ENCODE data around the gene MYLK4.
"Not testable (repeated sequence)": the region's sequence is repeated elsewhere in the genome, so short reads cannot be mapped to it uniquely, and the experiment has no call there.

Gene MYLK4

GRCh38 chr6:2763876-2764540 lies 13.3 kb upstream of the MYLK4 start:
- Histone ChIP-seq H3K27me3 (ENCODE audit: control insufficient read depth in 1 of 2, insufficient read depth in 2 of 2, low read length in 2 of 2) (no peaks in the 10 kb centered on the region), H3K4me3 (ENCODE audit: low read depth in 1 of 2, low read length in 2 of 2) (peak overlapping the region; percentile 16 to 58), H3K27ac (ENCODE audit: low read depth, low read length) (peak overlapping the region; percentile 74), H3K9me3 (ENCODE audit: low read length) (no peaks in the 10 kb centered on the region), H3K9ac (ENCODE audit: low read length) (peak overlapping the region; percentile 64), H3K36me3 (ENCODE audit: insufficient read depth, low read length) (no peaks in the 10 kb centered on the region), H3K4me1 (ENCODE audit: insufficient read depth, low read length) (peaks cover 20% of the 10 kb centered on the region)

GRCh38 chr6:2763345-2763841 lies 12.7 kb upstream of the MYLK4 start:
- H3K9me3 ChIP-seq (ENCODE audit: low read length), result no peaks in the 10 kb centered on the region
- H3K27ac ChIP-seq (ENCODE audit: low read depth, low read length), result no peak overlapping the region
- H3K36me3 ChIP-seq (ENCODE audit: insufficient read depth, low read length), result no peaks in the 10 kb centered on the region
- no peak overlapping the region for H3K4me3 ChIP-seq (ENCODE audit: low read depth in 1 of 2, low read length in 2 of 2)
- peaks cover 14% of the 10 kb centered on the region for H3K4me1 ChIP-seq (ENCODE audit: insufficient read depth, low read length)
- H3K9ac ChIP-seq (ENCODE audit: low read length), result no peak overlapping the region
- no peaks in the 10 kb centered on the region for H3K27me3 ChIP-seq (ENCODE audit: control insufficient read depth in 1 of 2, insufficient read depth in 2 of 2, low read length in 2 of 2)

GRCh38 chr6:2762868-2763267 lies 12.1 kb upstream of the MYLK4 start:
- not testable (repeated sequence) for H3K4me1 ChIP-seq (ENCODE audit: insufficient read depth, low read length); H3K9ac ChIP-seq (ENCODE audit: low read length); H3K27me3 ChIP-seq (ENCODE audit: control insufficient read depth in 1 of 2, insufficient read depth in 2 of 2, low read length in 2 of 2); H3K4me3 ChIP-seq (ENCODE audit: low read depth in 1 of 2, low read length in 2 of 2); H3K36me3 ChIP-seq (ENCODE audit: insufficient read depth, low read length); H3K9me3 ChIP-seq (ENCODE audit: low read length); H3K27ac ChIP-seq (ENCODE audit: low read depth, low read length)

GRCh38 chr6:2760882-2761842 lies 10.4 kb upstream of the MYLK4 start:
- Histone ChIP-seq H3K27me3 (ENCODE audit: control insufficient read depth in 1 of 2, insufficient read depth in 2 of 2, low read length in 2 of 2) (no peaks in the 10 kb centered on the region), H3K4me3 (ENCODE audit: low read depth in 1 of 2, low read length in 2 of 2) (no peak overlapping the region), H3K36me3 (ENCODE audit: insufficient read depth, low read length) (no peaks in the 10 kb centered on the region), H3K9me3 (ENCODE audit: low read length) (no peaks in the 10 kb centered on the region), H3K4me1 (ENCODE audit: insufficient read depth, low read length) (no peaks in the 10 kb centered on the region), H3K9ac (ENCODE audit: low read length) (no peak overlapping the region), H3K27ac (ENCODE audit: low read depth, low read length) (no peak overlapping the region)

GRCh38 chr6:2758980-2759379 lies 8.3 kb upstream of the MYLK4 start:
- Histone ChIP-seq H3K27ac (ENCODE audit: low read depth, low read length) (no peak overlapping the region), H3K9ac (ENCODE audit: low read length) (no peak overlapping the region), H3K27me3 (ENCODE audit: control insufficient read depth in 1 of 2, insufficient read depth in 2 of 2, low read length in 2 of 2) (no peaks in the 10 kb centered on the region), H3K36me3 (ENCODE audit: insufficient read depth, low read length) (no peaks in the 10 kb centered on the region), H3K4me1 (ENCODE audit: insufficient read depth, low read length) (no peaks in the 10 kb centered on the region), H3K4me3 (ENCODE audit: low read depth in 1 of 2, low read length in 2 of 2) (no peak overlapping the region), H3K9me3 (ENCODE audit: low read length) (no peaks in the 10 kb centered on the region)

GRCh38 chr6:2756687-2757224 lies 6.0 kb upstream of the MYLK4 start:
- Histone ChIP-seq H3K27ac (ENCODE audit: low read depth, low read length) (no peak overlapping the region), H3K4me1 (ENCODE audit: insufficient read depth, low read length) (no peaks in the 10 kb centered on the region), H3K4me3 (ENCODE audit: low read depth in 1 of 2, low read length in 2 of 2) (no peak overlapping the region), H3K9me3 (ENCODE audit: low read length) (no peaks in the 10 kb centered on the region), H3K36me3 (ENCODE audit: insufficient read depth, low read length) (no peaks in the 10 kb centered on the region), H3K27me3 (ENCODE audit: control insufficient read depth in 1 of 2, insufficient read depth in 2 of 2, low read length in 2 of 2) (no peaks in the 10 kb centered on the region), H3K9ac (ENCODE audit: low read length) (no peak overlapping the region)

DNA sequence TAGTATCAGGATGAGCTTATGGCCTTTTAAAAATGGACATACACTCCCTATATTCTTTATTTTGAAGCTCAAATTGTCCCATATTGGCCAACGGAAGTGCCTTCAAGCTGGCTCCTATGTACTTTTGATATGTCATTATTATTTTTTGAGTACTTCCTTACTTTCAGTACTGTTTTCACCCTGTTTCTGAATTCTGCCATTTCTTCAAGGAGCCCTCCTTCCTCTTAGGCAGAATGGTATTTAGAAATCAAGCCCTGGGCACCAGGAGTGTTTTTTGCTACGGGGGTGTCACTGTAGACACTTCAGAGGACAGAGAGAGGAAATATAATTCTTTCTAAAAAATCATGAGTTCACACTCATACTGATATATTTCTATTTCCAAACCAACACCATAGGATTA lies 5.5 kb upstream of the MYLK4 start:
- Histone ChIP-seq H3K9ac (ENCODE audit: low read length) (no peak overlapping the region), H3K36me3 (ENCODE audit: insufficient read depth, low read length) (no peaks in the 10 kb centered on the region), H3K9me3 (ENCODE audit: low read length) (no peaks in the 10 kb centered on the region), H3K27me3 (ENCODE audit: control insufficient read depth in 1 of 2, insufficient read depth in 2 of 2, low read length in 2 of 2) (no peaks in the 10 kb centered on the region), H3K4me1 (ENCODE audit: insufficient read depth, low read length) (no peaks in the 10 kb centered on the region), H3K27ac (ENCODE audit: low read depth, low read length) (no peak overlapping the region), H3K4me3 (ENCODE audit: low read depth in 1 of 2, low read length in 2 of 2) (no peak overlapping the region)

DNA sequence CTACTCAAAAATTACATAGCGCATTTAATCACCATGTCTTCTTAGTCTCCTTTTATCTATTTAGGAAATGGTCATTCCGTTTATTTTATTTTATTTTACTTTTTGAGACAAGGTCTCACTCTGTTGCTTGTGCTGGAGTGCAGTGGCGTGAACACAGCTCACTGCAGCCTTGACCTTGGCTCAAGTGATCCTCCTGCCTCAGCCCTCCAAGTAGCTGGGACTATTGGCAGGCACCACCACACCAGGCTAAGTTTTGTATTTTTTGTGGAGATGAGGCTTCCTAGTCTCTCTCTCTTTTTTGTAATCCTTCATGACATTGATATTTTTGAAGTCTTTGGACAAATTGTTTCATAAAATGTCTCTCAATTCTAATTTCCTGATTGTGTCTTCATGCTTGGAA lies 4.7 kb upstream of the MYLK4 start:
- H3K4me3 ChIP-seq (ENCODE audit: low read depth in 1 of 2, low read length in 2 of 2), result no peak overlapping the region
- H3K4me1 ChIP-seq (ENCODE audit: insufficient read depth, low read length), result no peaks in the 10 kb centered on the region
- no peaks in the 10 kb centered on the region for H3K27me3 ChIP-seq (ENCODE audit: control insufficient read depth in 1 of 2, insufficient read depth in 2 of 2, low read length in 2 of 2)
- no peaks in the 10 kb centered on the region for H3K9me3 ChIP-seq (ENCODE audit: low read length)
- no peak overlapping the region for H3K27ac ChIP-seq (ENCODE audit: low read depth, low read length)
- no peaks in the 10 kb centered on the region for H3K36me3 ChIP-seq (ENCODE audit: insufficient read depth, low read length)
- H3K9ac ChIP-seq (ENCODE audit: low read length), result no peak overlapping the region

DNA sequence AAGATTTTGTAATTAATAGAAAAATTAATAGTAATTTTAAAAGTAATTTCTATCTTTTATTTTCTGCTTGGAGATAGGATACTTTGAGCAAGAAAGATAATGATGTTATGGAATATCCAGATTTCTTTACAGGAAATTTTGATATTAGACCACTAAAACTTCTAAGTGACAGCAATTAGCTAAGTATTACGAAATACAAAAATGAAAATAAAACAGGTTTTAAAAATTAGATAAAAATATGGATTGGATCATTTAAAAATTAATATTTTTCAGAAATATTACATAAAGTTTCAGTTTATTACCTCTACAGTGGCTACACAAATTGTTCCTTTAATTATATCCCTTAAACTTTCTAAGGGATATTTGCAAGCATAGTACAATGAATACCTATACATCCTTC lies 4.2 kb upstream of the MYLK4 start:
- Histone ChIP-seq H3K27ac (ENCODE audit: low read depth, low read length) (no peak overlapping the region), H3K27me3 (ENCODE audit: control insufficient read depth in 1 of 2, insufficient read depth in 2 of 2, low read length in 2 of 2) (no peaks in the 10 kb centered on the region), H3K36me3 (ENCODE audit: insufficient read depth, low read length) (no peaks in the 10 kb centered on the region), H3K9ac (ENCODE audit: low read length) (no peak overlapping the region), H3K9me3 (ENCODE audit: low read length) (no peaks in the 10 kb centered on the region), H3K4me1 (ENCODE audit: insufficient read depth, low read length) (no peaks in the 10 kb centered on the region), H3K4me3 (ENCODE audit: low read depth in 1 of 2, low read length in 2 of 2) (no peak overlapping the region)

- Histone ChIP-seq H3K9me3 (ENCODE audit: low read length) (no peaks in the 10 kb centered on the region), H3K36me3 (ENCODE audit: insufficient read depth, low read length) (no peaks in the 10 kb centered on the region), H3K27ac (ENCODE audit: low read depth, low read length) (no peak overlapping the region), H3K27me3 (ENCODE audit: control insufficient read depth in 1 of 2, insufficient read depth in 2 of 2, low read length in 2 of 2) (no peaks in the 10 kb centered on the region), H3K4me3 (ENCODE audit: low read depth in 1 of 2, low read length in 2 of 2) (no peak overlapping the region), H3K9ac (ENCODE audit: low read length) (no peak overlapping the region), H3K4me1 (ENCODE audit: insufficient read depth, low read length) (peaks cover 4% of the 10 kb centered on the region)
Observed at GRCh38 chr6:2754393-2754792, 3.7 kb upstream of the MYLK4 start.

GRCh38 chr6:2753743-2754142 lies 3.0 kb upstream of the MYLK4 start:
- Histone ChIP-seq H3K36me3 (ENCODE audit: insufficient read depth, low read length) (no peaks in the 10 kb centered on the region), H3K27ac (ENCODE audit: low read depth, low read length) (no peak overlapping the region), H3K4me1 (ENCODE audit: insufficient read depth, low read length) (peaks cover 4% of the 10 kb centered on the region), H3K27me3 (ENCODE audit: control insufficient read depth in 1 of 2, insufficient read depth in 2 of 2, low read length in 2 of 2) (no peaks in the 10 kb centered on the region), H3K9ac (ENCODE audit: low read length) (no peak overlapping the region), H3K9me3 (ENCODE audit: low read length) (no peaks in the 10 kb centered on the region), H3K4me3 (ENCODE audit: low read depth in 1 of 2, low read length in 2 of 2) (no peak overlapping the region)
